Mucosa of descending colon (tissue), 3 donors: ENCODE results near the gene ENGASE. TPM values are rescaled to one million over a fixed set of nuclear protein-coding genes. Genes with fewer than 3 reads are reported as not detected.

ENCODE experiments used
- ATAC-seq: fragments of 200-7000 bp; cut with Tn5 transposase; one replicate; pipeline ENCODE4 v1.9.1; 2020; ENCODE audit warnings: mild to moderate bottlenecking, moderate library complexity
- DNase-seq, 3 donors: peaks; one replicate each; pipeline ENCODE4 v3.0.0-alpha.2; 2020
- H3K36me3 ChIP-seq: fragments of 200-600 bp; one replicate; pipeline ENCODE4 v1.8.0; 2021; ENCODE audit warnings: low read depth, mild to moderate bottlenecking
- H3K4me1 ChIP-seq: fragments of 200-600 bp; one replicate; pipeline ENCODE4 v1.8.0; 2021; ENCODE audit warnings: low read depth, mild to moderate bottlenecking
- H3K4me3 ChIP-seq: fragments of 200-600 bp; one replicate; pipeline ENCODE4 v1.8.0; 2021; ENCODE audit warnings: mild to moderate bottlenecking
- H3K9me3 ChIP-seq: fragments of 200-600 bp; one replicate; pipeline ENCODE4 v1.8.0; 2021; ENCODE audit warnings: mild to moderate bottlenecking
- intact Hi-C, 2 donors: fragments of 100-400 bp; cut with DNase I in 1 of 2; cut with micrococcal nuclease in 1 of 2; formaldehyde crosslinking; loops; one replicate each; pipeline versions ENCODE4 v1.11.0 to v1.11.1; 2022; cut with DNase I, micrococcal nuclease
- total RNA-seq, 3 donors: library from RNA; stranded (reverse); fragmentation: NEBNext Ultra II Directional in 2 of 3; extraction: Animal tissue kit (Norgen Biotek cat#: 25700) in 2 of 3; gene quantifications; one replicate each; pipeline versions ENCODE4 v1.2.1 to v1.2.4, GENCODE V29; 2021 to 2023
- TF ChIP-seq, protein P1 (sequence below): fragments of 200-600 bp; IDR thresholded peaks from one replicate; pipeline ENCODE4 v1.8.0; 2022; ENCODE audit warnings: antibody characterized with exemption, mild to moderate bottlenecking
- donor health status: DM: no; HTN: no; CAD: no; lungs with moderate emphysema.
- donor health status: DM: no; HTN: no; CAD: no.
- donor health status: DM: no; HTN: yes; CAD: no.

ENGASE gene
- total RNA-seq, 3 donors from 2014 or later: 89.6 to 160 (median 97.4) TPM

DNA sequence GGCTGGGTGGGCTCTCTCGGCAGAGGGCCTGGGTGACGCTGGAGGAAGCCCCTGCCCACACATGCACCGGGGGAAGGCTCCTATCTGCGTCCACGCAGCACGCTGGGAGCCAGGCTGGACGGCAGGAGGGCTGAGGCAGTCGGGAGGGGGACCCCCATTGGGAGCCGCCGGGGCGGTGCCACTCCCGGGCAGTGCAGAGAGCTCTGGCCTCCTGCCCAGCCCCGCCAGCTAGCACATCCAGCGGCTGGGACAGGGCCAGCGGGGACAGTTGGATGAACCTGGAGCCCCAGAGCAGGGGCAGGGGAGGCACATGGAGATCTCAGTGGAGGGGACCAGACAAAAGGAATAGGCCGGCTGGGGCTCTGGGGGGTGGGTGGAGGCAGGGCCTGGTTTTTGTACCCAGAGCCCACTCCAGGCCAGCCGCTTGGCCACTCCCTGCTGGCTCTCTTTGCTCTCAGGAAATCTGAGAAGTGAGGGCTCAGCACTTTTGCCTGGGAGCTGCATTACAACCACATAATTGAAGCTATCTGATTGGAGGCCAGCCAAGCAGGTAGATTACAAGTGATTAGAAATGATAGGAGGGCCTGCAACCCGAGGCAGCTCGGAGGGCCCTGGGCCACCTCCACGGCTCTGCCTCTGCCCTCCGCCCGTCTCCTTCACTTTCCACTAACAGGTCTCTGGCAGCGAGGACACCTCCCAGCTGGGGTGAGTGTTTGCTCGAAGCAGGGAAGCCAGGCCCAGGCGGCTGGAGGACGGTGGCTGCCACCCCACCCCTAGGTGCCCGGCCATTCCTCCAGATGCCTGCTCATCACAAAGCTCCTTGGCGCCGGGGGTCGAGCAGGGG is 40.1 kb downstream of the ENGASE start:
- Histone ChIP-seq H3K36me3 (no peaks in the 10 kb centered on the region), H3K9me3 (no peaks in the 10 kb centered on the region), H3K4me1 (peaks cover 15% of the 10 kb centered on the region), H3K4me3 (no peak overlapping the region)
- DNase-seq: peak in 2 of 3 donors; percentile 70 to 80
- ATAC-seq: peak; percentile 79
- TF ChIP-seq, protein P1, sequence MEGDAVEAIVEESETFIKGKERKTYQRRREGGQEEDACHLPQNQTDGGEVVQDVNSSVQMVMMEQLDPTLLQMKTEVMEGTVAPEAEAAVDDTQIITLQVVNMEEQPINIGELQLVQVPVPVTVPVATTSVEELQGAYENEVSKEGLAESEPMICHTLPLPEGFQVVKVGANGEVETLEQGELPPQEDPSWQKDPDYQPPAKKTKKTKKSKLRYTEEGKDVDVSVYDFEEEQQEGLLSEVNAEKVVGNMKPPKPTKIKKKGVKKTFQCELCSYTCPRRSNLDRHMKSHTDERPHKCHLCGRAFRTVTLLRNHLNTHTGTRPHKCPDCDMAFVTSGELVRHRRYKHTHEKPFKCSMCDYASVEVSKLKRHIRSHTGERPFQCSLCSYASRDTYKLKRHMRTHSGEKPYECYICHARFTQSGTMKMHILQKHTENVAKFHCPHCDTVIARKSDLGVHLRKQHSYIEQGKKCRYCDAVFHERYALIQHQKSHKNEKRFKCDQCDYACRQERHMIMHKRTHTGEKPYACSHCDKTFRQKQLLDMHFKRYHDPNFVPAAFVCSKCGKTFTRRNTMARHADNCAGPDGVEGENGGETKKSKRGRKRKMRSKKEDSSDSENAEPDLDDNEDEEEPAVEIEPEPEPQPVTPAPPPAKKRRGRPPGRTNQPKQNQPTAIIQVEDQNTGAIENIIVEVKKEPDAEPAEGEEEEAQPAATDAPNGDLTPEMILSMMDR: no peak
- intact Hi-C loops: no loop called here

DNA sequence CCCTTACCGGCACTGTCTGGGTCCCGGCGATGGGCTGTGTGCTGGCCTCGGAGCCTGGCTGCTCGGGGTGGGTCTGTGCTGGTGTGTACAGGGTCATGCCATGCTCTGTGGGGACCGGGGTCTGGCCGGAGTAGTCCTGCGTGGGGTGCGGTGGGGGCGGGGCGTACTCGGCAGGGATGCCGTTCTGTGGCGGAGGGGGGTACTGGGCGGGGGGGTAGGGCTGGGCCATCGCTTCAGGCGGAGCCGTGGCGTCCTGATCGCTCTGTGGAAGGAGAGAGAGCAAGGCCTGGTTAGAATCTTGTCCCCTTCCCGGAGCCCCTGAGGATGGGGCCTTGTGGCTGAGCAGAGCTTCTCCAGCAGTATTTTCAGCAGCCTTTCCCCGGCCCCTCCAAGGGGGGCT is 40.9 kb downstream of the ENGASE start:
- no peak for ATAC-seq
- peaks cover 15% of the 10 kb centered on the region for H3K4me1 ChIP-seq
- TF ChIP-seq, protein P1: no peak

DNA sequence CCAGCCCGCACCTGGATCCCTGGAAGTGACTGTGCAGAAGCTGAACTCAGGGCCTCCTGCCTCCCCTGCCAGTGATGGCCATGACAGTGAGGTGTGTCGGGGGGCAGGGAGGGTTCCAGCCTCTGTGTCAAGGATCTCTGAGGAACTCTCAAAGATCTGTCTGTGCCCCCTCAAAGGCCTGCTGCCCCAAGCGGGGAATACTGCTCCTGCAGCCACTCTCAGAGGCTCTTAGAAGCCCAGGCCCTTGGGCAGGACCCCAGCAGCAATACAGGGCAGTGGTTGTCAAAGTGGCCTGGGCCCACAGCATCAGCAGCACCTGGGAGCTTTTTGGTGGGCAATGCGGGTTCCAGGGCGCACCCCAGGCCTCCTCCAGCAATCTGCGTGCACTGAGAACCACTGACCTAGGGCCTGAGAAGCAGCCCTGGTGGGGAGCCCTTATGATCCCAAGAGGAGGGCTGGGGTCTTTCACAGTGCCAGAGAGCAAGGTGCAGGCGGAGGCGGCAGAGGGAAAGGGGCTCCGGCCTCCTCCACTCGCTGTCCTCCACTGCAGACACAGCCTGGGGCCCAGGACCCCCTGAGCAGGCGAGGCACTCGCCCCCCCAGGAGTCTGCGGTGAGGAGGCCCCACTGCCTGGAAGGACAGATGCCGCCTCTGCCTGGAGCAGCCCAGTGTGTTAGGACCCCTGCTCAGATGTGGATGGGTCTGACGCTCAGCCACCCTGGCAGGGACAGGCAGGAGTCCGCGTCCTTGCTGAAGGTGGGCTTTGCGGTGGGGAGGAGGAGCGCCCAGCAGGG is 42.1 kb downstream of the ENGASE start:
- peaks cover 15% of the 10 kb centered on the region for H3K4me1 ChIP-seq
- H3K9me3 ChIP-seq: no peaks in the 10 kb centered on the region
- intact Hi-C loops: no loop called here
- TF ChIP-seq, protein P1: no peak
- ATAC-seq (no peak), DNase-seq (no peak)
- no peak overlapping the region for H3K4me3 ChIP-seq
- no peaks in the 10 kb centered on the region for H3K36me3 ChIP-seq

More for the DNA sequence above, 40.9 kb downstream of the ENGASE start:
- intact Hi-C loops: no loop called here
- H3K4me3 ChIP-seq: no peak overlapping the region
- H3K36me3 ChIP-seq: no peaks in the 10 kb centered on the region
- no peaks in the 10 kb centered on the region for H3K9me3 ChIP-seq
- no peak for DNase-seq

DNA sequence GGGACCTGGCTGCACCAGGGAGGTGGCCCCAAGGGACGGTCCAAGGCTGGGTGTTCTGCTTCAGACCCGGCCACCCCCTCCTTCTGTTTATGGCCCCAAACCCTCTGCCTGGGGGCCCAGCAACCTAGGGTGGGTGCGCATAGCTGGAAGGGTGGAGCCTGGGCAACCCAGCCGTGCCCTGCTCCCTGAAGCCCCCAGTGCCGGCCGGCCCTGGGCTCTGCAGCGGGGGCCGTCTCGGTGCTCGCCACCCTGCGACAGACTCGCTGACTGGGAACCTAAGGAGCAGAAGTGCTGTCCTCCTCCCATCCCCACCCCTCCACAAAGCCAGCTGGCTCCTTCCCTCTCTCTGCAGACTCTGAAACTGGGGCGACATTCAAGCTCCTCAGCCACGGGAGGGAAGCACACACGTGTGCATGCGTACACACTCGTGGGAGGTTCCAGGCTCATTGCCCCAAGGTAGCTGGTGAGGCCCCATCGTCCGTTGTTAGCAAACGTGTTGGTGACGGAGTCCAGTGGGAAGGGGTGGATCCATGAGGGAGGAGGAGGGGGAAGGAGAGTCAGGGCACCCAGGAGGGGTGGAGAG is 43.4 kb downstream of the ENGASE start:
- intact Hi-C loops: no loop called here
- Histone ChIP-seq H3K4me3 (no peak overlapping the region), H3K36me3 (no peaks in the 10 kb centered on the region), H3K9me3 (no peaks in the 10 kb centered on the region), H3K4me1 (peaks cover 15% of the 10 kb centered on the region)
- DNase-seq: no peak
- TF ChIP-seq, protein P1: no peak
- ATAC-seq: no peak

DNA sequence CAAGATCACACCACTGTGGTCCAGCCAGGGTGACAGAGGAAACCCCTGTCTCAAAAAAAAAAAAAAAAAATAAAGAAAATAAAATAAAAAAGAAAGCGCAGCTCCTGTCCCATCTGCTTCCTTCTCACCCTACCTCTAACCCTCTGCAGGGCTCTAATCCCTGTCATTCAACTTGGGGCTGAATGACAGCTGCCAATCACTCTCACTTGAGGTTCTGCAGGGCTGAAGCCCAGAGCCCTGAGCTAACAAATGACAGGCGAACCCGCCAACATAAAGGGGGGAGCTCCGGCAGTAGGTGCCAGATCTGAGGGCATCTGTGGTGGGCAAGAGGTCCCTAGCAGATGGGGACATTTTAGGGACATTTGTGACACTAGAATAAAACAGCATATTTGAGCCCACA is 44.3 kb downstream of the ENGASE start:
- H3K9me3 ChIP-seq: no peaks in the 10 kb centered on the region
- no peak overlapping the region for H3K4me3 ChIP-seq
- H3K36me3 ChIP-seq: no peaks in the 10 kb centered on the region
- no peak for DNase-seq
- intact Hi-C loops: no loop called here
- TF ChIP-seq, protein P1: no peak
- peaks cover 15% of the 10 kb centered on the region for H3K4me1 ChIP-seq
- no peak for ATAC-seq
